Measurements from ENCODE around the gene NRXN3.

Gene NRXN3

GRCh38 chr14:78329371-78329770 is 159.2 kb downstream of the NRXN3 start:
- no peaks in the 10 kb centered on the region for H3K9me2 ChIP-seq (replicated peaks; ENCODE audit: insufficient read depth, low read length)
- H3K9me3 ChIP-seq (ENCODE audit: insufficient read depth, low read length), result no peaks in the 10 kb centered on the region
- no peak for TF ChIP-seq CTCF (IDR thresholded peaks at IDR 0.05; ENCODE audit: insufficient read depth, low read length, poor library complexity, severe bottlenecking)
- no peak for TF ChIP-seq EZH2phosphoT487 (conservative IDR thresholded peaks at IDR 0.05; ENCODE audit: low read length)
- no peaks in the 10 kb centered on the region for H4K20me1 ChIP-seq (ENCODE audit: low read depth, low read length)
- H3K36me3 ChIP-seq (ENCODE audit: low read length), result no peaks in the 10 kb centered on the region
- no peak overlapping the region for H2AFZ ChIP-seq (ENCODE audit: low read depth, low read length, severe bottlenecking)
- no peaks in the 10 kb centered on the region for H3K27me3 ChIP-seq (ENCODE audit: low read length)
- H3K79me2 ChIP-seq (ENCODE audit: insufficient read depth, low read length), result no peaks in the 10 kb centered on the region
- no peak overlapping the region for H3K27ac ChIP-seq (ENCODE audit: low read depth, low read length)
- H3K4me2 ChIP-seq (ENCODE audit: low read depth, low read length, poor library complexity, severe bottlenecking), result no peak overlapping the region
- no peak overlapping the region for H3K4me3 ChIP-seq (ENCODE audit: insufficient read depth, low read length, poor library complexity, severe bottlenecking)
- no peaks in the 10 kb centered on the region for H3F3A ChIP-seq (ENCODE audit: insufficient read depth)
- no peak overlapping the region for H3K9ac ChIP-seq (ENCODE audit: low read length)

DNA sequence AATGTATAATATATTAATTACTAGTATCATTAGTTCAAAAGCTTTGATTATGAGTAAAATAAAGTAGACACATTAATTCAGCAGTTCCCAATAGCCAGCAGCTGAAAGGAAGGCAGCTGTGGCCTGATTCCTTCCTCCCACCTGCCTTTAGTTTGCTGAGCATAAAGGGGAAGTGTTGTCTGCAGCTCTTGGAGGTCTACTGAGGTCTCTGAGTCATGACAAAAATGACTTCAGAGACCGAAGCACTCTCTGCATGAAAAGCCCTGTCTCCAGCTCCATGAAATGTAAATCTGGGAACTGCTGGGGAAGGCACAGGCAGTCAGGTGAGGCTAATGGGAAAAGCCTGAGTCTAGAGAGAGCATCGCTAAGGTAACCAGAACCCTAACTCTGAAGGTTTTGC is 165.4 kb downstream of the NRXN3 start:
- Histone ChIP-seq H3K9me2 (replicated peaks; ENCODE audit: insufficient read depth, low read length) (no peaks in the 10 kb centered on the region), H3K4me2 (ENCODE audit: low read depth, low read length, poor library complexity, severe bottlenecking) (no peak overlapping the region)
- TF ChIP-seq CTCF (IDR thresholded peaks at IDR 0.05; ENCODE audit: insufficient read depth, low read length, poor library complexity, severe bottlenecking) (no peak), EZH2phosphoT487 (conservative IDR thresholded peaks at IDR 0.05; ENCODE audit: low read length) (no peak)

DNA sequence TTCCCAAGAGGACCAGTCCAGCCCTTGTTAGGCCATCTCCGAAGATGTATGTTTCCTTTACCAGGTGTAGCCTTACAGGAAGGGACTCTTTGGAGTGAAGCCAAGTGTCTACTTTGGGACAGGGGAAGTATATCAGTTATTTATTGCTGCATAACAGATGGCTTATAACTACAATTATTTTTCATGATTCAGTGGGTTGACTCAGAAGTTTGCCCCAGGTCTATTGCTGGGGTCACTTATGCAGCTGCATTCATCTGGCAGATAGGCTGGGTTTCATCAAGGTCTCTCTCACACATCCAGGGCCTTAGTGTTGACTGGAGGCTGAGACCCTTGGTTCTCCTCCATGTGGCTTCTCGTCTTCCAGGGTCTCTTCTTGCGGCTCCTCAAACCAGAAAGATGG is 170.1 kb downstream of the NRXN3 start:
- TF ChIP-seq CTCF (IDR thresholded peaks at IDR 0.05; ENCODE audit: insufficient read depth, low read length, poor library complexity, severe bottlenecking), result no peak
- no peak for TF ChIP-seq EZH2phosphoT487 (conservative IDR thresholded peaks at IDR 0.05; ENCODE audit: low read length)
- Histone ChIP-seq H3K4me3 (ENCODE audit: insufficient read depth, low read length, poor library complexity, severe bottlenecking) (no peak overlapping the region), H3K79me2 (ENCODE audit: insufficient read depth, low read length) (no peaks in the 10 kb centered on the region), H3K9ac (ENCODE audit: low read length) (no peak overlapping the region), H4K20me1 (ENCODE audit: low read depth, low read length) (no peaks in the 10 kb centered on the region), H3K4me2 (ENCODE audit: low read depth, low read length, poor library complexity, severe bottlenecking) (no peak overlapping the region), H3F3A (ENCODE audit: insufficient read depth) (no peaks in the 10 kb centered on the region), H3K36me3 (ENCODE audit: low read length) (no peaks in the 10 kb centered on the region), H2AFZ (ENCODE audit: low read depth, low read length, severe bottlenecking) (no peak overlapping the region), H3K27me3 (ENCODE audit: low read length) (no peaks in the 10 kb centered on the region), H3K27ac (ENCODE audit: low read depth, low read length) (no peak overlapping the region), H3K9me2 (replicated peaks; ENCODE audit: insufficient read depth, low read length) (no peaks in the 10 kb centered on the region), H3K9me3 (ENCODE audit: insufficient read depth, low read length) (no peaks in the 10 kb centered on the region)

More for the DNA sequence above, 165.4 kb downstream of the NRXN3 start:
- H3K27me3 ChIP-seq (ENCODE audit: low read length), result no peaks in the 10 kb centered on the region
- H3K4me3 ChIP-seq (ENCODE audit: insufficient read depth, low read length, poor library complexity, severe bottlenecking), result no peak overlapping the region
- H3K36me3 ChIP-seq (ENCODE audit: low read length), result no peaks in the 10 kb centered on the region
- H2AFZ ChIP-seq (ENCODE audit: low read depth, low read length, severe bottlenecking), result no peak overlapping the region
- H3K79me2 ChIP-seq (ENCODE audit: insufficient read depth, low read length), result no peaks in the 10 kb centered on the region
- no peaks in the 10 kb centered on the region for H3F3A ChIP-seq (ENCODE audit: insufficient read depth)
- no peaks in the 10 kb centered on the region for H4K20me1 ChIP-seq (ENCODE audit: low read depth, low read length)
- H3K27ac ChIP-seq (ENCODE audit: low read depth, low read length), result no peak overlapping the region
- H3K9ac ChIP-seq (ENCODE audit: low read length), result no peak overlapping the region
- no peaks in the 10 kb centered on the region for H3K9me3 ChIP-seq (ENCODE audit: insufficient read depth, low read length)
